ENCODE results near the gene ENSA.

- TF ChIP-seq CTCF (IDR thresholded peaks at IDR 0.05) (no peak), POLR2A (IDR thresholded peaks at IDR 0.05) (no peak)
These were observed 25.7 kb downstream of the ENSA start for GRCh38 chr1:150603711-150604110.

Data from testis (tissue), 2 donors.